Mesodermal cell (in vitro differentiated cells): ENCODE measurements around the gene CCDC117.

ENCODE experiments used
- H3K27ac ChIP-seq: 2 replicates; pipeline ENCODE4 v1.7.0; 2013; ENCODE audit warnings: mild to moderate bottlenecking, low read depth, low read length, moderate library complexity; ENCODE audit not compliant: severe bottlenecking
- H3K36me3 ChIP-seq: 2 replicates; pipeline ENCODE4 v1.7.1; 2013; ENCODE audit warnings: mild to moderate bottlenecking, low read length, moderate library complexity; ENCODE audit not compliant: control insufficient read depth, insufficient read depth
- H3K4me1 ChIP-seq: one replicate; pipeline ENCODE4 v1.7.1; 2013; ENCODE audit warnings: mild to moderate bottlenecking, low read length; ENCODE audit not compliant: insufficient read depth, control insufficient read depth, poor library complexity, severe bottlenecking
- H3K4me3 ChIP-seq: 2 replicates; pipeline ENCODE4 v1.7.0; 2013; ENCODE audit warnings: low read length, control low read depth, mild to moderate bottlenecking; ENCODE audit not compliant: insufficient read depth, poor library complexity, severe bottlenecking; ENCODE audit errors: extremely low read depth
- H3K9me3 ChIP-seq: 2 replicates; pipeline ENCODE4 v1.7.1; 2013; ENCODE audit warnings: mild to moderate bottlenecking, low read length, moderate library complexity; ENCODE audit not compliant: control insufficient read depth
- WGBS, 2 experiments: methylation state at CpG; one replicate each; pipeline ENCODE4 v1.1.5; 2013; ENCODE audit warnings: missing lambda C conversion rate in 2 of 2; ENCODE audit not compliant: insufficient coverage in 2 of 2; 5-methylcytosine and 5-hydroxymethylcytosine counted together

Gene CCDC117

DNA sequence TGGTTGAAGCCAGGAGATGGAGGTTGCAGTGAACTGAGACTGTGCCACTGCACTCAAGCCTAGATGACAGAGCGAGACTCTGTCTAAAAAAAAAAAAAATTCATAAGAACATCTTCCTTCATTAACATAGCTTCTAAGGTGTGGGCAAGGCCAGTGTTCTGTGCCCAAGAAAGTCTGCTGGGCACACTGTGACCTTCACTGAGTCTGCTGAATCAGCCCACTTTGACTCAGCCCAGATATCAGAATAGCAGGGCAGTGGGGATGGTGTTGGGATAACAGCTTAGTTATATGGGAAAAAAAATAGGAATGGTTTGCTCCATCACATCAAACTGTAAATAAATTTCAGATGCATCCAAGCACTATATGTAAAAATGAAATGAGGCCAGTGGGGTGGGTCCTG is 60.2 kb downstream of the CCDC117 start:
- H3K36me3 ChIP-seq: no peaks in the 10 kb centered on the region
- no peaks in the 10 kb centered on the region for H3K4me1 ChIP-seq
- no peaks in the 10 kb centered on the region for H3K9me3 ChIP-seq
- H3K27ac ChIP-seq: no peak overlapping the region
- no peak overlapping the region for H3K4me3 ChIP-seq
- 67% methylated on average over 1 of the region's 1 CpG; no CpG with 5 or more reads in 1 of the 2 experiments for WGBS, 2 experiments

DNA sequence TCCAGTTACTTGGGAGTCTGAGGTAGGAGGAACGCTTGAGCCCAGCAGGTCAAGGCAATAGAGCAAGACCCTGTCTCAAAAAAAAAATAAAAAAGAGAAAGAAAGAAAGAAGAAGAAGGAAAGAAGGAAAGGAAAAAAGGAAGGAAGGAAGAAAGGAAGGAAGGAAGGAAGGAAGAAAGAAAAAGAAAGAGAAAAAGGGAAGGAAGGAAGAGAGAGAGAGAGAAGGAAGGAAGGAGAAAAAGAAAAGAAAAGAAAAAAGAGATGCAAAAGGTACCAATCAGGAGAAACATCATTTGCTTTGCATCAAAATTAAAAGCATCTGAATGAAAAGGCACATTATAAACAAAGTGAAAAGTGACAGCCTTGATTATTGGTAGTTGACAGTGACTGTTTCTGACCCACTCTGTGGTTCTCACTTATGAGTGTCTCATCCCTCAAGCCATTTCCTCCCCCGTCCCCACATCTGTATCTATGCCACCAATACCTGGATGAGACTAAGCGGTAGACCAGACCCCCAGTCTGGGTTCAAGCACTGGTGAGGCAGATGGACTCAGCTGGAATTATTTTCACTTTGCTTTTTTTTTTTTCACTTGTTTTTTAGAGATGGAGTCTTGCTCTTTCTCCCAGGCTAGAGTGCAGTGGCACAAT is 60.9 kb downstream of the CCDC117 start:
- H3K9me3 ChIP-seq: no peaks in the 10 kb centered on the region
- WGBS, 2 experiments: 94% methylated on average over 2 of the region's 3 CpGs; no CpG with 5 or more reads in 1 of the 2 experiments
- no peak overlapping the region for H3K27ac ChIP-seq
- no peak overlapping the region for H3K4me3 ChIP-seq
- no peaks in the 10 kb centered on the region for H3K4me1 ChIP-seq
- H3K36me3 ChIP-seq: no peaks in the 10 kb centered on the region

DNA sequence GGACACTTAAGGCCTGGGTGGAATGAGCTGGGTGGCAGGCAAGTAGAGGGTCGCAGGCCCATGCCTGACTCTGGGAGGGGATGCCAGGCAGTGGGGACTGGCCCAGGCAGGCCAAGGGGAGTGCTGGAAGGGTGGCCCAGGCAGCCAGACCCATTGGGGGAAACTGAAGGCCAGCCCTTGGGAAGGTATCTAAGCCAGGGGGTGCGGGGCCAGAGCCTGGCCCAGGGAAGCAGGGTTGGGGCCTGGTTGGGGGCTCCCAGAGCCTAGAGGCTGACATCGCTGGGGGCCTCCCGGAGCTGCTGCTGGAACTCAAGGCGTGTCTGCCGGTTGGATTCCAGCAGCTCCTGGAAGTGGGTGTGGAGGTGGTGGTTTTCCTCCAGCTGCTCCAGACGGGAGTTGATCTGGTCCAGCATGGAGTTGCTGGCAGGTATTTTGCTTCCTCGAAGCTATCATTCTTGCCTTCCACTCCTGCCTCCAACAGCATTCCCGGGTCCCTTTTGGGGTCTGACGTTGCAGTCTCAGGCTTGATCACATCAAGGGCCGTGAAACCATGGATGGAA is 63.2 kb downstream of the CCDC117 start:
- Histone ChIP-seq H3K36me3 (no peaks in the 10 kb centered on the region), H3K4me3 (no peak overlapping the region), H3K27ac (no peak overlapping the region), H3K4me1 (no peaks in the 10 kb centered on the region), H3K9me3 (no peaks in the 10 kb centered on the region)
- 87 to 88% methylated on average over 7 to 8 of the region's 11 CpGs for WGBS, 2 experiments

DNA sequence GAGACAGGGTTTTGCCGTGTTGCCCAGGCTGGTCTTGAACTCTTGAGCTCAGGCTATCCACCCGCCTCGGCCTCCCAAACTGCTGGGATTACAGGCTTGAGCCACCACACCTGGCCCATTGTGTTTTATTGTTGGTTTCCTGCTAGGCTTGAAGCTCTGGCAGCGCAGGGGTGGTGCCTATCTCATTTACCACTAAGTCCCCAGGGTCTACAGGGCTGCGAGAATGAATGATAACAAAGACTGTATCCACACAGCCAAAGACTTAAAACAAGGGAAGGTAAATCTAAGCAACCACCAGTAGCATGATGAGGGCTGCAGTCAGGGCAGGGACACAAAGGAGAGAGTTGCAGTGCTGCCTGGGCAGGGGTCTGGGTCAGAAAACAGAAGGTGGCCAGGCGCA is 65.1 kb downstream of the CCDC117 start:
- WGBS, 2 experiments: 80 to 95% methylated on average over 4 of the region's 6 CpGs
- Histone ChIP-seq H3K36me3 (no peaks in the 10 kb centered on the region), H3K4me3 (no peak overlapping the region), H3K4me1 (no peaks in the 10 kb centered on the region), H3K9me3 (no peaks in the 10 kb centered on the region), H3K27ac (no peak overlapping the region)
